ENCODE measurements around the gene PIAS4.

The PIAS4 gene

DNA sequence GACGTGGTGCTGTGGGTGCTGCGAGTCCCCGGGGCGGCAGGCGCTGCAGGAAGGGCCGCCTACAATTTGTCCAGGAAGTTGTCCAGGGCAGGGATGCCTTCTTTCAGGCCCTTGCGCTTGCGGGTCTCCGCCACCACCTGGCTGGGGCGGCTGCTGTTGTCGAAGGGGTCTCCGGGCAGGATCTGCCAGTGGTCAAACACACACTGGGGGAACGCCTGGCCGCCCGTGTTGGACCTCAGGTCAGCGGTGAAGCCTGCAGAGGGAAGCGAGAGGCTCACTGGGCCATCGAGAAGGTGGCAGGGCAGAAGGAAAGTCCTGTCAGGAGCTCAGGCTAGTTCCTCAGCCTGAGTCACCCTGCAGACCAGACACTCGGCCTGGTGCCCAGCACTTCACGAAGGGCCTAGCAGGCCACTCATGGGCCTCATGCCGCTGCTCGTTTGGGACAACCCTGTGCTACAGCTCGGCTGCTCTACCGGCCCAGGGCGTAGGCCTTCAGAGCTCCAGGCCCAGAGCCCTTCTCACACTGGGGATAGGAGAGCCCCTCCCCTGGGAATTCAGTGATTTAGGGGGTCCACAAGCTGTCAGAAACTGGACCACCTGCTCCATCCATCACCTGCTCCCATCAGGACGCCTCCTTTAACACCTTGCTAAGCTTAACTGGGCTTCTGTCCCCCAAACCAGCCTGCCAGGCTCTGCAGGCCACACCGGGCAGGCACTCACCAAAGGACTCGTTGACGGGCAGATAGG is 30.9 kb upstream of the PIAS4 start:
- DNase-seq (ENCODE audit: low read depth, low spot score) = peak; percentile 85

DNA sequence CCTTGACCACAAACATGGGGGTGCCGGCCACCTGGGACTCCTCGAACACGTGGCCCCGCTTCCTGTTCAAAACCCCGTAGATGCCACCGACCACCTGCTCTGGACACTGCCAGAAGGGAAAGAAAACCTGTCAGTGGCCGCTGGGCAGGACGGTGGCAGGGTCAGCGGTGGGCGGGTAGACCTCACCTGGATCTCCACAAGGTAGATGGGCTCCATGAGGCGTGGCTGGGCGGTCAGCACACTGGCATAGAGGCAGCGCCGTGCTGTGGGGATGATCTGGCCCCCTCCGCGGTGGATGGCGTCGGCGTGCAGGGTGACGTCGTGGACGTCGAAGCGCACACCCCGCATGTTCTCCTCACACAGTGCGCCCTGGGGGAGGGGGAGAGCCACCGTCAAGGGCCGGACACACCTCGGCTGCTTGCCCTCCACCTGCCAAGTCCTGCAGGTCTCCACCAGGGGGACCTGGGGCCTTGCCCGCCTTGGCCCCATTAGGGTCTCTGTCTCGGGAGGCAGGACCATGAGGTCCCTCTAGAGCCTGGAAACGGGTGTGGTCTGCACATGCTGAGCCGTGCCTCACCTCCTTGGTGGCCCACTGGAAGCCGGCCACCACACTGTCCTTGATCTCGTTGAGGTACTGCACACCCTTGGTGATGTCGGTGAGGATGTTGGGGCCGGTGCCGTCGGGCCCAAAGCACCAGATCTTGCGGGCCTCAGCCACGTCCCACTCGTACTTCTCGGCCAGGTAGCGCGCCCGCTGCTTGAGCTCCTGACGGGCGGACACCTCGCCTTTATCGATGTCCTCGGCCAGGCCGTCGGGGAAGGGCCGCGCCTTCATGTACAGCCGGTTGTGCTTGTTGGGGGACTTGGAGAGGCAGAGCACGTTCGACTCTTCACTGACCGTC is 30.0 kb upstream of the PIAS4 start:
- DNase-seq (ENCODE audit: low read depth, low spot score) = no peak

GRCh38 chr19:3978145-3978544 is 29.4 kb upstream of the PIAS4 start:
- no peak for DNase-seq (ENCODE audit: low read depth, low spot score)

DNA sequence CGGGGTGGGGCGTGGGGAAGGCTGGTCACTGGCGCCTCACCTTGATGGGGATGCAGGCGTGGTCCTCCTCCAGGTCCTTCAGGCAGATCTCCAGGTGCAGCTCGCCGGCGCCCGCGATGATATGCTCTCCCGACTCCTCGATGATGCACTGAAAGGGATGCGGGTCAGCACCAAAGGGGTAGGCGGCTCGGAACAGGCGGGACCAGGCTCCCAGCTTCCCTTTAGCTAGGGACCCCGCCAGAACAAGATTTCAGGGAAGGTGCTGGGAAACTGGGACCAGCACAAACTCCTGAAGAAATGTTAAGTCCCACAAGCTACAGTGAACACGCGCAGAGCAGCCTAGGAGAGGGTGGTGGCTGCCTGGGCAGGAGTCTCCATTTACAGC is 28.3 kb upstream of the PIAS4 start:
- DNase-seq (ENCODE audit: low read depth, low spot score) = no peak

DNA sequence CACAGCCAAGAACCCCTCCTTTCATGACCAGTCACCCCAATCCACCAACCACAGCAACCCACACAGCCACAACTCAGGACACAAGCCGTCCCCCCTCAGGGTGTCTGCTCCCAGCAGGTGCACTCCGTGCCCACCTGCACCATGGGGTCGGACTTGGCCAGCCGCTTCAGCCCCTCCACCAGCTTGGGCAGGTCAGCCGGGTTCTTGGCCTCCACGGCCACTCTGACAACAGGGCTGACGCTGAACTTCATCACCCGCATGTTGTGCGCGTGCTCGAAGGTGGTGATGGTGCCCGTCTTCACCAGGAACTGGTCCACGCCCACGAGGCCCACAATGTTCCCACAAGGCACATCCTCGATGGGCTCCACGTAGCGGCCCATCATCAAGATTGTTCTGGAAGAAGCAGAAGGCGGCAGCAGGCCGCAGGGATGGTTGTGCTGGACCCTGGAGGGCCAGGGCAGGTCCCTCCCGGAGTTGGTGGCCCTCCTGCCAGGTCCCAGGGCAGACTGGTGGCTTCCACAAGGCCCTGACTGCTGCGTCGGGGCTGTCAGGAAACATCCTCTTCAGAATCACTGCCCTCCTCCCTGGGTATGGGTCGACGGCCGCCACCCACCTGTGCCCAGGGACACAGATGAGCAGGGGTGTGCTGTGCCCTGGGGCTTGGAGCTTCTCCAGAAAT is 27.7 kb upstream of the PIAS4 start:
- DNase-seq (ENCODE audit: low read depth, low spot score) = no peak

- DNase-seq (ENCODE audit: low read depth, low spot score) = no peak
These were observed 26.9 kb upstream of the PIAS4 start for GRCh38 chr19:3980353-3981251.

DNA sequence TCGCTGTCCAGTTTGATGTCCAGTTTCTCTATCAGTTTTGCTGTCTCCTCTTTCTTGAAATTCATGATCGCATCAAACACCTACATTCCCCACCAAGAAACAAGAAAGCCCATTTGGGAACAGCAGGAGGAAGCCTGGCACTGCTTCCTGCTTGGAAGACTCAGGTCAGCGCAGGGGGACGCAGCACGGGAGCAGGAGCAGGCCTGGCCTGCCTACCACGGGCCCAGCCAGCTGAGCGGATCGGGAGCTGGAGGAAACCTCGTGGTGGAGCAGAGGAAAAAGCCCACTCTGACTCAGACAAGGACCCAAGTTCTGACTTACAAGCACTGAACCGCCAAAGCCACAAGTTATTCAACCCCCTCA is 26.2 kb upstream of the PIAS4 start:
- no peak for DNase-seq (ENCODE audit: low read depth, low spot score)

DNA sequence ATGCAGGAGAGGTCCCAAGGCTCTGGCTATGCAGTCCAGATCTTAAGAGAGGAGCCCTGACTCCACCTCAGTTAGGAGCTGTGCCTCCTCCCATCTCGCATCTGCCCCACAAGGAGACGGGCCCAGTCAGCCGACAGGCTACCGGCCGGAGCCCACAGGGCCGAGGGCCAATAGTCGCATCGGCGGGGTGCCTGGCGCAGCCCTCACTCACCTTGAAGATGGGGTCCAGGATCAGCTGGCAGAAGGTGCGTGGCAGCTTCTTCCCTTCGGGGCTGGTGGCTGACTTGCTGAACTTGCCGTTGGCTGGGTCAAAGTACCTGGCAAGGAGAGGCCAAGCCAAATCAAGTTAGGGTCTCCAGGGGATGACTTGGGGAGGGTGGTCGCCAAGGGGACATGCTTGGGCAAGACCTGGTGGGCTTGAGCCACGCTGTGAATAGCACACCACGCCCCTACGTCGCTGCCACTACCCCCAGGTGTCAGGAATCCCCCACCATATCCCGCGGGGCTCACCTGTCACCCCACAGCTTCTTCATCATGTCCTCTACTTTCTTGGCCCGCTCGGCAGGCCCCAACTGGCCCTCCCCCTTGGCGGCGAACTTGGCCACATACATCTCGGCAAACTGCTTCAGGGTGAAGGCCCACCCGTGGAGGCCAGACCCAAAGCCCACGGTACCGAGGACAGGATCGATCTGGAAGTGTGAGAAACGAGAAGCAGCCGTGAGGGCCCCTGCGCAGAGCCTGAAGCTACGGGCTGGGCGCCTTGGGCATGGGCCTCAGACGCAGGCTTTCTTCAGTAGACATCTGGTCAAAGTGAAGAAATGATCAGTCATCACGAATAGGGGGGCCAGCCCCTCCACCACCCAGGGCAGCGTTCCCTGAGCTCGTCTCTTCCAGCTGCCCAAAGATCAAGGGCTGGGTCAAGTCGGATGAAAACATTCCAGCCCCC is 25.5 kb upstream of the PIAS4 start:
- DNase-seq (ENCODE audit: low read depth, low spot score) = no peak

DNA sequence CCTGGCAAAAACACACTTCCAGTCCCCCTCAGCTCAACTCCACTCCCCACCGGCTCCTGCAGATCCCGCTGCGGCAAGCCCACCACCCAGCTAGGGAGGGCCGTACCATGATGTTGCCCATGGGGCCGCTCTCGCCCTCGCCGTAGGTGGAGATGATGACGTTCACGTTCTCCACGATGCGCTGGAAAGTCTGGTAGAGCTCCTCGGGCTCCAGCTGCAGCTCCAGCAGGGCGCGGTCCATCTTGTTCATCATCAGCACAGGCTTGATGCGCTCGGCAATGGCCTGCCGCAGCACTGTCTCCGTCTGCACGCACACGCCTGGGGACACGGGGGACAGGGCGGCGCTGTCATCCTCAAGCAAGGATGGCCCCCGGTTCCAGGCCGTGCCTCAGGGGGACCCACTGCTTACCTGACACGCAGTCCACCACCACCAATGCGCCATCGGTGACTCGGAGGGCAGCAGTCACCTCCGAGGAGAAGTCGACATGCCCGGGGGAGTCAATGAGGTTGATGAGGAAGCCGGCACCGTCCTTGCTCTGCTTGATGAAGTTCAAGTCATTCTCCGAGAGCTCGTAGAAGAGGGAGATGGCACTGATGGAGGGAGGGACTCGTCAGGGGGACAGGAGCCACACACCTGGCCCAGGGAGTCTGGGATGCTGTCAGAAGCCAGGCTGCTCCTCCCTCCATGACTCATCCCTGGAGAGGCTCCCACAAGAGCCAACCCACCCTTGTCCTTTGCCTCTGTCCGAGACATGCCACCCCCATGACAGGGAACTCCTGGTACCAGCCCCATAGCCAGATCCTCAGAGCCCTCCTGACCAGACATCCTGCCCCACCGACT is 24.6 kb upstream of the PIAS4 start:
- DNase-seq (ENCODE audit: low read depth, low spot score) = peak; percentile 60

GRCh38 chr19:3983542-3983914 is 24.0 kb upstream of the PIAS4 start:
- no peak for DNase-seq (ENCODE audit: low read depth, low spot score)

DNA sequence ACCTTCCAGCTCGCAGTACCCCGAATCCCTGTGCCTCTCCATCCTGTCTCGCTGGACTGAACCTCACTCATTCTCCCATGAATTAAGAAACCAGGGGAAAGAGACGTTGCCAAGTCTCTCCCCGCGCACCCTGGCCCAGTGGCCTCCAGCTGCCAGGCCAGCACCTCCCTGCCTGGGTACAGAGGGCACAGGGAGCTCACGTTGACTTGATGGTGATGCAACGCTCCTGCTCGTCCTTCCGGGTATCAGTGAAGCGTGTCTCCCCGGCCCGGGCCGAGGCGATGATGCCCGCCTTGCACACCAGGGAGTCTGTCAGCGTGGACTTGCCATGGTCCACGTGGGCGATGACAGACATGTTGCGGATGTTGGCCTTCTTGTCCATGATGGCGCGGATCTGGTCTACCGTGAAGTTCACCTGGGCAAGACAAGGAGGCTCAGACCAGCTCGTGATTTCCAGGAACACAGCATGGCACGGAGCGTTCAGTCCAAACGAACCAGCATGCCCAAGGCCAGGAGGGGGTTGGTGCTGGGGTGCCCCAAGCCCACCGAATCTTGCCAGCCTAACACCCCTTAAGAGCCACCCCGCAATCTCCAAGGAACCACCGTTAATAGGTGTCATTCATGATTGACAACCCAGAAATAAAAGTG is 23.5 kb upstream of the PIAS4 start:
- peak; percentile 55 for DNase-seq (ENCODE audit: low read depth, low spot score)

DNA sequence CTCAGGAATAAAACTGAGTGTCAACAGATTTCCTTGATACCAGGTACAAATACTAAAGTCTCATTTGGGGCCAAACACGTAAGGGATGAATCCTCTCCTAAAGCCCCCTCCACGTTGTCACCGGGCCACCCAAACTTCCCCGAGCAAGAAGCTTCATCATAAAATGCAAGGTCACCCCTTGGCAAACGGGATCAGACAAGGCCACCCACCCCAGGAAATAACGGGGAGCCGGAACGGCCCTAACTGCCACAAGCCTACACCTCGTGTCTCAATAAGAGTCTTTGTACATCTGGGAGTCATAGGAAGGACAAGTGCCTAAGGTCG is 23.0 kb upstream of the PIAS4 start:
- DNase-seq (ENCODE audit: low read depth, low spot score) = no peak

GRCh38 chr19:3984908-3985642 is 22.5 kb upstream of the PIAS4 start, which contains the start of gene EEF2:
Gene EEF2 (minus strand): TSS chr19:3985463. CDS start chr19:3985380, 83 bp downstream.
- peak; percentile 96 for DNase-seq (ENCODE audit: low read depth, low spot score)

- DNase-seq (ENCODE audit: low read depth, low spot score) = no peak
These were observed 21.8 kb upstream of the PIAS4 start for GRCh38 chr19:3985643-3986259.

DNA sequence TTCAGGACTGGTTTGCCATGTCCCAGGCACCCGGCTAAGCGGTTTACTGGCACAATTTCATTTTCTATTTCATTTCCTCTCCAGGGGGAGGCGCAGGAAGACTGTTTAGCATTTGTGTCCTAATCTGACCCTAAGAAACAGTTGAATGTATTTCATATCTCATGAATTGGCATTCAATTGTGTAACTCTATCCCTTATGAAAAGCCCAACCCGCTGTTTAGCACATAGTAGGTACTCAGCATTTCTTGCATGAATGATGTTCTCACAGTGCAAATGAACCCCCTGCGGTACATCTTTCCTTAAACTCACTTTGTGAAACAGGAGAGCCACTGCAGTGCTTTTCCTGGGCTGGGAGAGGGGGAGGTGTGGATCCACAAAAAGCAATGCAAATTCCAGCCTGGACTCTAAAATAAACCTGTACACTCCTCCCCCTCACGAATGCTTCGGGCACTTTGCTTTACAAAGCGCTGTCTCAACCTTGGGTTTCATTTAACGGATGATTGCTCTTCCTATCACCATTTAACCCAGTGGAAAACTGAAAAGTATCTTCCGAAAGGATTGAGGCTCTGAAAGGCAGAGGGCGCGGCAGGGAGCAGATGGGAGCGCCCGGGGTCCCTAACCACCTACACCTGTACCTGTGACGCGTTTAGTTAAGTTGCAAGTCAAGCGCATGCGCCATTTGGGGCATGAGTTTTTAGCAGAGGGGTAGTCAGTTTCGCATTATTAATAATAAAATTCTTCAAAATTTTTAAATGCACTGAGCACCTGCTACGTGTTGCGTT is 21.1 kb upstream of the PIAS4 start:
- peak; percentile 76 for DNase-seq (ENCODE audit: low read depth, low spot score)

- peak; percentile 92 for DNase-seq (ENCODE audit: low read depth, low spot score)
These were observed 19.7 kb upstream of the PIAS4 start for GRCh38 chr19:3987619-3988371.
